H1 (cell line): ENCODE measurements around the gene UNC119B.

ENCODE experiments used
- EP300 ChIP-seq, 2 experiments: IDR thresholded peaks; 1 replicate in 1 of 2; 2 replicates in 1 of 2; pipeline ENCODE4 v1.6.1; 2011 to 2012; ENCODE audit warnings: low read depth in 2 of 2, low read length in 2 of 2, mild to moderate bottlenecking in 2 of 2, borderline replicate concordance in 1 of 2, inconsistent platforms in 1 of 2, moderate library complexity in 1 of 2
- HDAC2 ChIP-seq, 2 experiments: fragments of 300-600 bp in 1 of 2; sonication (generic) in 1 of 2; IDR thresholded peaks; 2 replicates each; pipeline ENCODE4 v1.6.1; 2011 to 2012; ENCODE audit warnings: low read depth in 2 of 2, low read length in 2 of 2, mild to moderate bottlenecking in 2 of 2, moderate library complexity in 2 of 2, borderline replicate concordance in 1 of 2, inconsistent platforms in 1 of 2
- RBBP5 ChIP-seq: IDR thresholded peaks from 2 replicates; pipeline ENCODE4 v1.7.1; 2012; ENCODE audit warnings: low read depth, mild to moderate bottlenecking, inconsistent platforms, low read length, moderate library complexity, borderline replicate concordance
- TF ChIP-seq, protein P1 (sequence below), 3 experiments: IDR thresholded peaks; 1 replicate in 2 of 3; 2 replicates in 1 of 3; pipeline versions ENCODE4 v1.5.1 to v1.6.1; 2011; ENCODE audit warnings: low read length in 3 of 3, mild to moderate bottlenecking in 3 of 3, inconsistent platforms in 2 of 3, low read depth in 1 of 3, moderate library complexity in 1 of 3; ENCODE audit not compliant: insufficient read depth in 1 of 3; ENCODE audit errors: control extremely low read depth in 1 of 3
- TF ChIP-seq, protein P2 (sequence below): IDR thresholded peaks from 2 replicates; pipeline ENCODE4 v1.6.1; 2012; ENCODE audit warnings: inconsistent platforms

DNA sequence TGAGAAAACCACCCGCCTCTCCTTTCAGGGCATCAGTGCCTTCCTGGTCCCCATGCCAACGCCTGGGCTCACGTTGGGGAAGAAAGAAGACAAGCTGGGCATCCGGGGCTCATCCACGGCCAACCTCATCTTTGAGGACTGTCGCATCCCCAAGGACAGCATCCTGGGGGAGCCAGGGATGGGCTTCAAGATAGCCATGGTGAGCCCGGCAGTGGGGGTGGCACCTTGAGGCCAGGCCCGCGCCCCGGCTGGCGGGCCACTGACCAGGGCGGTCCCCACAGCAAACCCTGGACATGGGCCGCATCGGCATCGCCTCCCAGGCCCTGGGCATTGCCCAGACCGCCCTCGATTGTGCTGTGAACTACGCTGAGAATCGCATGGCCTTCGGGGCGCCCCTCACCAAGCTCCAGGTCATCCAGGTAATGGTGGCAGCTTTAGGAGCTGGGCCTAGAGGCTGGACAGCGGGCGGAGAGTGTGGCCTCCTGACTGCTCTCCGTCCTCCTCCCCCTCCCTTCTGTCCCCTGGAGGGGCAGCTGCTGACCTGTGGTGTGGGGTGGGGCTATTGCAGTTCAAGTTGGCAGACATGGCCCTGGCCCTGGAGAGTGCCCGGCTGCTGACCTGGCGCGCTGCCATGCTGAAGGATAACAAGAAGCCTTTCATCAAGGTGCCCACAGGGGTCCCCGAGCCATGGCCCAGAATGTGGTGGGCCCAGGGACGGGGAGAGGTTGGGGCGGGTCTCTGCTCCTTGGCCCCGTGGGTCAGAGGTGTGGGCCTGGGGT, 28.2 kb downstream of the UNC119B start:
- no peak for TF ChIP-seq RBBP5
- no peak for TF ChIP-seq HDAC2 (IDR thresholded peaks at IDR 0.05; ENCODE audit: borderline replicate concordance in 1 of 2, low read depth in 2 of 2, low read length in 2 of 2)
- TF ChIP-seq, protein P1, sequence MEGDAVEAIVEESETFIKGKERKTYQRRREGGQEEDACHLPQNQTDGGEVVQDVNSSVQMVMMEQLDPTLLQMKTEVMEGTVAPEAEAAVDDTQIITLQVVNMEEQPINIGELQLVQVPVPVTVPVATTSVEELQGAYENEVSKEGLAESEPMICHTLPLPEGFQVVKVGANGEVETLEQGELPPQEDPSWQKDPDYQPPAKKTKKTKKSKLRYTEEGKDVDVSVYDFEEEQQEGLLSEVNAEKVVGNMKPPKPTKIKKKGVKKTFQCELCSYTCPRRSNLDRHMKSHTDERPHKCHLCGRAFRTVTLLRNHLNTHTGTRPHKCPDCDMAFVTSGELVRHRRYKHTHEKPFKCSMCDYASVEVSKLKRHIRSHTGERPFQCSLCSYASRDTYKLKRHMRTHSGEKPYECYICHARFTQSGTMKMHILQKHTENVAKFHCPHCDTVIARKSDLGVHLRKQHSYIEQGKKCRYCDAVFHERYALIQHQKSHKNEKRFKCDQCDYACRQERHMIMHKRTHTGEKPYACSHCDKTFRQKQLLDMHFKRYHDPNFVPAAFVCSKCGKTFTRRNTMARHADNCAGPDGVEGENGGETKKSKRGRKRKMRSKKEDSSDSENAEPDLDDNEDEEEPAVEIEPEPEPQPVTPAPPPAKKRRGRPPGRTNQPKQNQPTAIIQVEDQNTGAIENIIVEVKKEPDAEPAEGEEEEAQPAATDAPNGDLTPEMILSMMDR (IDR thresholded peaks at IDR 0.05; ENCODE audit: control extremely low read depth in 1 of 3, insufficient read depth in 1 of 3, low read depth in 1 of 3, low read length in 3 of 3), result no peak
- TF ChIP-seq, protein P2, sequence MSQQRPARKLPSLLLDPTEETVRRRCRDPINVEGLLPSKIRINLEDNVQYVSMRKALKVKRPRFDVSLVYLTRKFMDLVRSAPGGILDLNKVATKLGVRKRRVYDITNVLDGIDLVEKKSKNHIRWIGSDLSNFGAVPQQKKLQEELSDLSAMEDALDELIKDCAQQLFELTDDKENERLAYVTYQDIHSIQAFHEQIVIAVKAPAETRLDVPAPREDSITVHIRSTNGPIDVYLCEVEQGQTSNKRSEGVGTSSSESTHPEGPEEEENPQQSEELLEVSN, result no peak
- TF ChIP-seq EP300 (IDR thresholded peaks at IDR 0.05; ENCODE audit: borderline replicate concordance in 1 of 2, low read depth in 2 of 2, low read length in 2 of 2), result no peak
